H9 (cell line): ENCODE measurements around the gene MTURN. TPM values are rescaled to one million over a fixed set of nuclear protein-coding genes. Genes with fewer than 3 reads are reported as not detected.

Experiments used
- DNase-seq: peaks from one replicate; pipeline ENCODE4 v3.0.0-alpha.2; 2017
- H2AFZ ChIP-seq: one replicate; pipeline ENCODE4 v1.6.1; 2013; ENCODE audit warnings: mild to moderate bottlenecking, low read length, control low read depth, moderate library complexity
- H2AK5ac ChIP-seq: 2 replicates; pipeline ENCODE4 v1.6.1; 2013; ENCODE audit warnings: low read length, control low read depth, mixed read lengths; ENCODE audit not compliant: insufficient read length
- H2BK120ac ChIP-seq: one replicate; pipeline ENCODE4 v1.6.1; 2013; ENCODE audit warnings: low read depth, mild to moderate bottlenecking, low read length, control low read depth, inconsistent platforms; ENCODE audit not compliant: poor library complexity, severe bottlenecking
- H2BK12ac ChIP-seq: 2 replicates; pipeline ENCODE4 v1.6.1; 2013; ENCODE audit warnings: low read length, control low read depth, mixed read lengths, low read depth; ENCODE audit not compliant: insufficient read length
- H2BK15ac ChIP-seq: 2 replicates; pipeline ENCODE4 v1.6.1; 2013; ENCODE audit warnings: low read depth, low read length, control low read depth
- H2BK20ac ChIP-seq: one replicate; pipeline ENCODE4 v1.6.1; 2013; ENCODE audit warnings: low read depth, mild to moderate bottlenecking, low read length, control low read depth, inconsistent platforms; ENCODE audit not compliant: poor library complexity, severe bottlenecking
- H2BK5ac ChIP-seq: 2 replicates; pipeline ENCODE4 v1.6.1; 2013; ENCODE audit warnings: low read length, control low read depth, mixed read lengths; ENCODE audit not compliant: insufficient read length
- H3K14ac ChIP-seq: 2 replicates; pipeline ENCODE4 v1.6.1; 2013; ENCODE audit warnings: low read length, control low read depth; ENCODE audit not compliant: insufficient read depth
- H3K18ac ChIP-seq: 2 replicates; pipeline ENCODE4 v1.6.1; 2013; ENCODE audit warnings: low read depth, mild to moderate bottlenecking, mixed read lengths, low read length, control low read depth; ENCODE audit not compliant: insufficient read length
- H3K23ac ChIP-seq: 2 replicates; pipeline ENCODE4 v1.6.1; 2013; ENCODE audit warnings: low read length, control low read depth, mixed read lengths, low read depth; ENCODE audit not compliant: insufficient read length
- H3K23me2 ChIP-seq: 2 replicates; pipeline ENCODE4 v1.6.1; 2013; ENCODE audit warnings: low read depth, mild to moderate bottlenecking, mixed read lengths, low read length, control low read depth; ENCODE audit not compliant: insufficient read length, poor library complexity, severe bottlenecking
- H3K27ac ChIP-seq: 2 replicates; pipeline ENCODE4 v1.5.1; 2013; ENCODE audit warnings: low read length, control low read depth, mixed read lengths, low read depth; ENCODE audit not compliant: insufficient read length
- H3K27me3 ChIP-seq: 2 replicates; pipeline ENCODE4 v1.6.1; 2013; ENCODE audit warnings: low read length, control low read depth, inconsistent platforms; ENCODE audit not compliant: insufficient read depth
- H3K4ac ChIP-seq: 2 replicates; pipeline ENCODE4 v1.6.1; 2013; ENCODE audit warnings: low read depth, mild to moderate bottlenecking, control low read depth, inconsistent platforms, low read length, moderate library complexity
- H3K4me1 ChIP-seq: 2 replicates; pipeline ENCODE4 v1.6.1; 2013; ENCODE audit warnings: low read length, control low read depth, inconsistent platforms; ENCODE audit not compliant: insufficient read depth
- H3K4me2 ChIP-seq: 2 replicates; pipeline ENCODE4 v1.6.1; 2013; ENCODE audit warnings: low read length, control low read depth, mixed read lengths; ENCODE audit not compliant: insufficient read length, insufficient read depth
- H3K56ac ChIP-seq: 2 replicates; pipeline ENCODE4 v1.6.1; 2013; ENCODE audit warnings: low read depth, mild to moderate bottlenecking, mixed read lengths, low read length, control low read depth; ENCODE audit not compliant: insufficient read length
- H3K79me1 ChIP-seq: 2 replicates; pipeline ENCODE4 v1.6.1; 2013; ENCODE audit warnings: low read depth, mild to moderate bottlenecking, moderate library complexity, low read length, control low read depth, inconsistent platforms; ENCODE audit not compliant: insufficient read depth, poor library complexity, severe bottlenecking
- H3K79me2 ChIP-seq: 2 replicates; pipeline ENCODE4 v1.6.1; 2013; ENCODE audit warnings: low read length, control low read depth, inconsistent platforms; ENCODE audit not compliant: insufficient read depth
- H3K9ac ChIP-seq: 2 replicates; pipeline ENCODE4 v1.6.1; 2013; ENCODE audit warnings: low read length, control low read depth, mixed read lengths; ENCODE audit not compliant: insufficient read length; ENCODE audit errors: extremely low read depth
- H3K9me3 ChIP-seq: one replicate; pipeline ENCODE4 v1.6.1; 2013; ENCODE audit warnings: low read depth, low read length, inconsistent platforms; ENCODE audit not compliant: control insufficient read depth
- H3T11ph ChIP-seq: one replicate; pipeline ENCODE4 v1.6.1; 2013; ENCODE audit warnings: mild to moderate bottlenecking, low read length, control low read depth, inconsistent platforms
- H4K20me1 ChIP-seq: one replicate; pipeline ENCODE4 v1.6.1; 2013; ENCODE audit not compliant: control insufficient read depth, insufficient read length, insufficient read depth
- H4K5ac ChIP-seq: 2 replicates; pipeline ENCODE4 v1.6.1; 2013; ENCODE audit warnings: low read depth, mild to moderate bottlenecking, mixed read lengths, low read length, control low read depth; ENCODE audit not compliant: insufficient read length
- H4K8ac ChIP-seq: replicated peaks from 2 replicates; pipeline ENCODE4 v1.6.1; 2013; ENCODE audit warnings: low read length, control low read depth, mixed read lengths, low read depth; ENCODE audit not compliant: insufficient read length
- H4K91ac ChIP-seq: 2 replicates; pipeline ENCODE4 v1.6.1; 2013; ENCODE audit warnings: low read depth, mild to moderate bottlenecking, moderate library complexity, mixed read lengths, low read length, control low read depth; ENCODE audit not compliant: insufficient read length
- H3K27ac Mint-ChIP-seq, 3 experiments: 2 replicates in 2 of 3; 3 replicates in 1 of 3; pipeline ENCODE4 v1.8.0; 2020 to 2021; ENCODE audit warnings: mixed read lengths in 3 of 3, mild to moderate bottlenecking in 1 of 3, moderate library complexity in 1 of 3
- H3K27me3 Mint-ChIP-seq: 2 replicates; pipeline ENCODE4 v1.8.0; 2021; ENCODE audit warnings: low read depth, mild to moderate bottlenecking, moderate library complexity, mixed read lengths
- H3K36me3 Mint-ChIP-seq, 3 experiments: 2 replicates in 2 of 3; 3 replicates in 1 of 3; pipeline ENCODE4 v1.8.0; 2020 to 2021; ENCODE audit warnings: low read depth in 3 of 3, mixed read lengths in 3 of 3; ENCODE audit not compliant: insufficient read depth in 1 of 3
- H3K4me1 Mint-ChIP-seq, 2 experiments: 2 replicates each; pipeline ENCODE4 v1.8.0; 2020; ENCODE audit warnings: mixed read lengths in 2 of 2
- H3K4me3 Mint-ChIP-seq, 2 experiments: 2 replicates in 1 of 2; 3 replicates in 1 of 2; pipeline ENCODE4 v1.8.0; 2020 to 2021; ENCODE audit warnings: mild to moderate bottlenecking in 2 of 2, mixed read lengths in 2 of 2, moderate library complexity in 1 of 2
- H3K9me3 Mint-ChIP-seq, 2 experiments: 2 replicates in 1 of 2; 3 replicates in 1 of 2; pipeline ENCODE4 v1.8.0; 2020; ENCODE audit warnings: mild to moderate bottlenecking in 2 of 2, mixed read lengths in 2 of 2, moderate library complexity in 1 of 2
- CTCF ChIP-seq: fragments of 200-600 bp; sonication (generic); conservative IDR thresholded peaks from 3 replicates; pipeline ENCODE4 v1.8.0; 2021; ENCODE audit warnings: antibody characterized with exemption, mild to moderate bottlenecking
- WGBS: extraction: QIAGEN DNeasy Blood & Tissue Kit; methylation state at CpG from one replicate; pipeline ENCODE4 v1.1.7; 2013; ENCODE audit warnings: missing lambda C conversion rate, low lambda C conversion rate, mixed read lengths; ENCODE audit not compliant: insufficient read length; ENCODE audit errors: extremely low coverage; 5-methylcytosine and 5-hydroxymethylcytosine counted together
- total RNA-seq: library from RNA; stranded (reverse); gene quantifications from 2 replicates; pipeline ENCODE4 v1.2.1, GENCODE V29; 2021

The MTURN gene
- total RNA-seq, 1 experiment from 2014 or later: 3.4 TPM

GRCh38 chr7:30170476-30171205 is 35.9 kb downstream of the MTURN start:
- Histone ChIP-seq H2BK12ac (no peak overlapping the region), H2AFZ (no peak overlapping the region), H4K91ac (no peak overlapping the region), H4K8ac (no peak overlapping the region), H2BK5ac (no peak overlapping the region), H3K4me2 (no peak overlapping the region), H3K23me2 (no peaks in the 10 kb centered on the region), H2AK5ac (no peak overlapping the region), H4K5ac (no peak overlapping the region), H4K20me1 (no peaks in the 10 kb centered on the region), H3K56ac (no peak overlapping the region), H3T11ph (no peak overlapping the region), H3K4ac (no peak overlapping the region), H3K9ac (no peak overlapping the region), H3K9me3 (no peaks in the 10 kb centered on the region), H3K79me1 (no peaks in the 10 kb centered on the region), H2BK20ac (no peak overlapping the region), H3K14ac (no peak overlapping the region), H3K4me1 (peaks cover 2% of the 10 kb centered on the region; the same call in 1 of the 2 replicates), H2BK15ac (no peak overlapping the region), H3K18ac (no peak overlapping the region), H3K23ac (no peak overlapping the region), H3K79me2 (no peaks in the 10 kb centered on the region), H2BK120ac (no peak overlapping the region), H3K27ac (no peak overlapping the region), H3K27me3 (no peaks in the 10 kb centered on the region; the same call in 1 of the 2 replicates)
- H3K4me1 Mint-ChIP-seq: peaks cover 48 to 49% of the 10 kb centered on the region in 2 experiments
- no peak for TF ChIP-seq CTCF
- no peak overlapping the region for H3K4me3 Mint-ChIP-seq
- no peak for DNase-seq
- no peaks in the 10 kb centered on the region; a peak in 1 of 7 replicates for H3K36me3 Mint-ChIP-seq
- no peaks in the 10 kb centered on the region for H3K9me3 Mint-ChIP-seq
- WGBS: no CpG with 5 or more reads among the region's 6 CpGs
- no peak overlapping the region for H3K27ac Mint-ChIP-seq
- H3K27me3 Mint-ChIP-seq: peaks cover 42% of the 10 kb centered on the region
